B cell (primary cell): Measurements from ENCODE around the gene CFAP77. TPM values are rescaled to one million over a fixed set of nuclear protein-coding genes. Genes with fewer than 3 reads are reported as not detected.

Experiments used
- ATAC-seq: fragments of 200-7000 bp; cut with Tn5 transposase; one replicate; pipeline ENCODE4 v1.10.0; 2021; ENCODE audit warnings: low read depth, mild to moderate bottlenecking, moderate number of reproducible peaks, moderate library complexity
- CTCF ChIA-PET: fragments of 350-600 bp; sonication (Branson Sonifier 250); formaldehyde crosslinking; loops from one replicate; lab custom pipeline; 2021; ENCODE audit warnings: antibody characterized with exemption, inconsistent platforms; lab: Charles Lee
- POLR2A ChIA-PET: fragments of 350-600 bp; sonication (Branson Sonifier 250); formaldehyde crosslinking; loops from one replicate; lab custom pipeline; 2021; ENCODE audit warnings: antibody characterized with exemption; lab: Charles Lee
- DNase-seq: peaks from one replicate; pipeline ENCODE4 v3.0.0; 2013
- H2AFZ ChIP-seq: 2 replicates; pipeline ENCODE4 v1.6.1; 2012; ENCODE audit warnings: mild to moderate bottlenecking, low read depth, low read length; ENCODE audit not compliant: insufficient read depth, poor library complexity, severe bottlenecking
- H3K27ac ChIP-seq, 2 donors: 1 replicate in 1 of 2; 2 replicates in 1 of 2; pipeline ENCODE4 v1.5.1; 2012 to 2013; ENCODE audit warnings: low read length in 2 of 2, mild to moderate bottlenecking in 2 of 2, moderate library complexity in 1 of 2
- H3K27me3 ChIP-seq, 4 experiments: fragments of 200-600 bp in 1 of 4; sonication (generic) in 1 of 4; replicated peaks in 1 of 4; 1 replicate in 2 of 4; 2 replicates in 2 of 4; pipeline versions ENCODE4 v1.6.1 to v1.7.0; 2013 to 2016; ENCODE audit warnings: low read length in 3 of 4, mild to moderate bottlenecking in 2 of 4, mixed read lengths in 1 of 4, moderate library complexity in 1 of 4; ENCODE audit not compliant: insufficient read depth in 4 of 4, control insufficient read depth in 3 of 4; ENCODE audit errors: control extremely low read depth in 1 of 4
- H3K36me3 ChIP-seq, 2 experiments: replicated peaks in 1 of 2; 1 replicate in 1 of 2; 2 replicates in 1 of 2; pipeline versions ENCODE4 v1.6.1 to v1.7.1; 2013; ENCODE audit warnings: low read length in 1 of 2; ENCODE audit not compliant: insufficient read depth in 2 of 2, control insufficient read depth in 1 of 2; ENCODE audit errors: control extremely low read depth in 1 of 2, extremely low read depth in 1 of 2
- H3K4me1 ChIP-seq, 2 donors: fragments of 200-600 bp in 1 of 2; sonication (generic) in 1 of 2; 1 replicate in 1 of 2; 2 replicates in 1 of 2; pipeline versions ENCODE4 v1.5.1 to v1.6.1; 2013 to 2017; ENCODE audit warnings: low read length in 2 of 2; ENCODE audit not compliant: control insufficient read depth in 2 of 2, insufficient read depth in 2 of 2
- H3K4me2 ChIP-seq: replicated peaks from 2 replicates; pipeline ENCODE3; 2012; ENCODE audit warnings: mild to moderate bottlenecking, low read depth, low read length; ENCODE audit not compliant: poor library complexity, severe bottlenecking
- H3K4me3 ChIP-seq, 5 experiments: fragments of 200-600 bp in 1 of 5; sonication (generic) in 1 of 5; 1 replicate in 3 of 5; 2 replicates in 2 of 5; pipeline versions ENCODE4 v1.5.1 to v1.7.0; 2011 to 2016; ENCODE audit warnings: low read length in 4 of 5, mild to moderate bottlenecking in 4 of 5, low read depth in 2 of 5, control low read depth in 1 of 5, moderate library complexity in 1 of 5; ENCODE audit not compliant: insufficient read depth in 1 of 5; ENCODE audit errors: control extremely low read depth in 1 of 5, extremely low read depth in 1 of 5
- H3K79me2 ChIP-seq: fragments of 200-600 bp; sonication (generic); one replicate; pipeline ENCODE4 v1.6.0; 2016; ENCODE audit warnings: low read length; ENCODE audit not compliant: control insufficient read depth, insufficient read depth
- H3K9ac ChIP-seq: fragments of 200-600 bp; sonication (generic); 2 replicates; pipeline ENCODE4 v1.6.1; 2017; ENCODE audit warnings: mild to moderate bottlenecking, low read length, moderate library complexity
- H3K9me3 ChIP-seq, 3 donors: one replicate each; pipeline versions ENCODE4 v1.6.1 to v1.7.1; 2013; ENCODE audit warnings: low read length in 2 of 3; ENCODE audit not compliant: control insufficient read depth in 2 of 3, insufficient read depth in 1 of 3; ENCODE audit errors: control extremely low read depth in 1 of 3
- H4K20me1 ChIP-seq: 2 replicates; pipeline ENCODE4 v1.6.0; 2012; ENCODE audit warnings: mild to moderate bottlenecking, low read length; ENCODE audit not compliant: insufficient read depth, control insufficient read depth, poor library complexity, severe bottlenecking
- H3K27ac Mint-ChIP-seq: one replicate; pipeline ENCODE4 v1.8.0; 2021; ENCODE audit warnings: mixed read lengths
- H3K27me3 Mint-ChIP-seq: one replicate; pipeline ENCODE4 v1.8.0; 2021; ENCODE audit warnings: mixed read lengths
- H3K4me1 Mint-ChIP-seq: one replicate; pipeline ENCODE4 v1.8.0; 2021; ENCODE audit warnings: mixed read lengths
- H3K4me3 Mint-ChIP-seq: one replicate; pipeline ENCODE4 v1.8.0; 2021; ENCODE audit warnings: mixed read lengths
- H3K9me3 Mint-ChIP-seq: one replicate; pipeline ENCODE4 v1.8.0; 2022; ENCODE audit warnings: mixed read lengths; ENCODE audit not compliant: insufficient read depth
- CTCF ChIP-seq: fragments of 200-600 bp; IDR thresholded peaks from one replicate; pipeline ENCODE4 v1.8.0; 2022; ENCODE audit warnings: antibody characterized with exemption, mild to moderate bottlenecking
- EZH2 ChIP-seq: IDR thresholded peaks from 2 replicates; pipeline ENCODE4 v1.6.1; 2012; ENCODE audit warnings: borderline replicate concordance, low read depth, mild to moderate bottlenecking, moderate library complexity, low read length; ENCODE audit not compliant: insufficient read depth, poor library complexity, severe bottlenecking
- WGBS: methylation state at CpG from one replicate; pipeline ENCODE4 v1.1.5; 2013; ENCODE audit warnings: missing lambda C conversion rate; ENCODE audit not compliant: insufficient coverage; 5-methylcytosine and 5-hydroxymethylcytosine counted together
- intact Hi-C: fragments of 100-400 bp; cut with micrococcal nuclease; formaldehyde crosslinking; loops from one replicate; pipeline ENCODE4 v1.10.0; 2022
- polyA plus RNA-seq: library from polyadenylated mRNA; depleted of rRNA; stranded (reverse); fragments of >200 nt; gene quantifications from 2 replicates; pipeline ENCODE4 v1.2.3, GENCODE V29; 2012
- total RNA-seq, 2 donors: library from RNA; stranded (reverse); fragments of 120-200 nt in 1 of 2; gene quantifications; 1 replicate in 1 of 2; 2 replicates in 1 of 2; pipeline versions ENCODE4 v1.2.3 to v1.2.4, GENCODE V29; 2013 to 2022

Gene CFAP77
- total and polyA plus RNA-seq, 2 donors (not counting 1 experiment from before 2014, with no cell fraction given) = not detected

DNA sequence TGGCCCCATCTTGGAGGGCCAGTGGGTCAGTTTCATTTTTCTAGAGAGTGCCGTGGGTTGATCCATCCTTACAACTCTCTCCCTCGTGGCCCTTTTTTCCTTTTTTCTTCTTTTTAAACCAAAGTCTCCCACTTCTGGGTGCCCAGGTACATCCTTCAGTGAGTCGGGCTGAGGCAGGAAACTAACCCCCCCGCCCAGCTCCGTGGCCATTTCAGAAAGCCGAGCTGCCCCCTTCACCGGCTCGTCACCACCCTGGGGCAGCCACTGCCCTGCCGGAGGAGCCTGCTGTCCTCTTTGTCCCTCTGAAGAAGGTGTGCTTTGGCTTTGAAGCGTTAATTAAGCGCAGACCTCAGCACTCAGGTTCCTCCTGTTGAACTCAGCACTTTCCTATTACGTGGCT, 5.2 kb downstream of the CFAP77 start:
- no peak overlapping the region for H3K4me3 ChIP-seq
- Mint-ChIP-seq H3K27ac (no peak overlapping the region), H3K4me1 (peaks cover 18% of the 10 kb centered on the region), H3K9me3 (no peaks in the 10 kb centered on the region), H3K4me3 (no peak overlapping the region), H3K27me3 (peaks cover 48% of the 10 kb centered on the region)
- H3K27ac ChIP-seq = no peak overlapping the region
- CTCF ChIA-PET = no interaction called here
- WGBS = 35% methylated on average over 10 of the region's 12 CpGs
- H4K20me1 ChIP-seq = no peaks in the 10 kb centered on the region
- no peaks in the 10 kb centered on the region for H3K36me3 ChIP-seq
- H3K4me2 ChIP-seq = no peak overlapping the region
- TF ChIP-seq CTCF = no peak
- no peak for TF ChIP-seq EZH2
- H3K4me1 ChIP-seq = peaks cover 19% of the 10 kb centered on the region in 2 donors
- DNase-seq = no peak
- H3K27me3 ChIP-seq = peaks cover 0 to 56% (median 31%) of the 10 kb centered on the region in 4 experiments
- intact Hi-C loops = no loop called here
- no peak for ATAC-seq
- POLR2A ChIA-PET = interaction anchor here (1.0 kb wide), 1 partner anchor 1290 kb away, joined by 3 read pairs; the partner anchor contains the start of gene NUP214
- H3K9me3 ChIP-seq = no peaks in the 10 kb centered on the region
- peaks cover 7% of the 10 kb centered on the region for H3K79me2 ChIP-seq
- no peak overlapping the region for H2AFZ ChIP-seq
- H3K9ac ChIP-seq = no peak overlapping the region

DNA sequence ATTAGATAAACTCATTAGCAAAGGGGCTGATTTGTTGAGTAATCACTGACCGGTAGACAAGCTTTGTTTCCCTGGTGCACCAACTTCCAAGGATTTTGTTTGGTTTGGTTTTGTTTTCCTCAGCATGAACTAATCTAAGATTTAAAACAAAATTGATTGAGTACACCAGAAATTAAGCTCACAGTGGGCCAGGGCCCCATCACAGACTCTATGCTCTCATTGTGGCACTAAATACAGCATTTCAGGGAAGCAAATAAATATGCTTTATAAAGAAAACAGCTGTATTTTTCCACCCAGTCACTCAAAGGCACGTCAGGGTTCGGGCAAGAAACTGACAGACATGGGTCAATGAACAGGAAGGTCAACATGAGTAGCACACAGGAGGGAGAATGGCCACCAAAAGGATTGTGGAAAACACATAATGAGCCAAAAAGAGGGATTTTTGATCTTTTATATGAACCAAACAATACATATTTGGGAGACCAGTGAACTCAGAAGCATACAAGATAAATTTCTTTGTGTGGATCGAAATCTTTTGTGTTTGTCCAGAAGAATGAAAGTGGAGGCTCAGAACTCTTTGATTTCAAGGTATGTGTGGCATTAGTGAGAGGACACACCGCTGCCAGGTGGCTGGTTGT, 8.8 kb downstream of the CFAP77 start:
- ATAC-seq (no peak), DNase-seq (no peak)
- H3K27me3 Mint-ChIP-seq = peaks cover 54% of the 10 kb centered on the region
- ChIA-PET POLR2A (no interaction called here), CTCF (no interaction called here)
- WGBS = 69% methylated on average over 2 of the region's 5 CpGs
- H3K9ac ChIP-seq = no peak overlapping the region
- H3K9me3 Mint-ChIP-seq = no peaks in the 10 kb centered on the region
- no peaks in the 10 kb centered on the region for H3K79me2 ChIP-seq
- intact Hi-C loops = no loop called here
- H3K4me1 Mint-ChIP-seq = no peaks in the 10 kb centered on the region
- TF ChIP-seq CTCF (no peak), EZH2 (no peak)
- no peaks in the 10 kb centered on the region for H3K9me3 ChIP-seq
- H3K4me2 ChIP-seq = no peak overlapping the region
- H3K36me3 ChIP-seq = no peaks in the 10 kb centered on the region
- peaks cover 0 to 40% (median 14%) of the 10 kb centered on the region in 4 experiments for H3K27me3 ChIP-seq
- no peak overlapping the region for H3K27ac Mint-ChIP-seq
- H2AFZ ChIP-seq = no peak overlapping the region
- no peaks in the 10 kb centered on the region for H3K4me1 ChIP-seq
- no peak overlapping the region for H3K4me3 ChIP-seq
- no peak overlapping the region for H3K27ac ChIP-seq
- H4K20me1 ChIP-seq = no peaks in the 10 kb centered on the region
- H3K4me3 Mint-ChIP-seq = no peak overlapping the region
